Measurements from ENCODE around the gene CAPN10. TPM values are rescaled to one million over a fixed set of nuclear protein-coding genes. Genes with fewer than 3 reads are reported as not detected.

CAPN10 gene
- polyA plus RNA-seq, 1 experiment: 5.6 TPM

DNA sequence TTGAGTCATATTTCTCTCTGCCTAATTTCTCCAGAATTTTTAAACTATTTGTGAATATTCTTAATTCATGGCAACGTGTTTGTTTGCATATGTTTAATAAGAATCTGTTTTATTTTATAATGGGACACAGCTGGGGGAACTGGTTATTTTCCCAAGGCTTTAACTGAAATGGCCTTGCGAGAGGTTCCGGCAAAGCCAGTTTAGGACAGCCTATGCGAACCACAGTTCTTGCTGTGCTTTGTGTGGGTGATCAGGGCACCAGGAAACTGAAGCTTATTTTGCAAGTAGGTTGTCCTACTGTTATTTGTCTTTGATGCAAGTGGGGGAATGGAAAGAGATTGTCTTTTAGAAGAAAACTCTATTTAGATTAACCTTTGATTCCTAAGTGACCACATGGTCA lies 35.2 kb upstream of the CAPN10 start:
- no peak for DNase-seq (ENCODE audit: low read depth, low spot score)
- ChIA-PET CTCF (interaction anchor here (1.6 to 1.8 kb wide), 3 partner anchors 8 to 37 kb away, joined by 4 to 9 read pairs (median 6); no protein-coding TSS in a partner anchor), POLR2A (interaction anchor here (0.6 to 1.5 kb wide), 2 partner anchors 9 to 10 kb away, joined by 4 to 6 read pairs; no protein-coding TSS in a partner anchor)
- TF ChIP-seq, protein P1, sequence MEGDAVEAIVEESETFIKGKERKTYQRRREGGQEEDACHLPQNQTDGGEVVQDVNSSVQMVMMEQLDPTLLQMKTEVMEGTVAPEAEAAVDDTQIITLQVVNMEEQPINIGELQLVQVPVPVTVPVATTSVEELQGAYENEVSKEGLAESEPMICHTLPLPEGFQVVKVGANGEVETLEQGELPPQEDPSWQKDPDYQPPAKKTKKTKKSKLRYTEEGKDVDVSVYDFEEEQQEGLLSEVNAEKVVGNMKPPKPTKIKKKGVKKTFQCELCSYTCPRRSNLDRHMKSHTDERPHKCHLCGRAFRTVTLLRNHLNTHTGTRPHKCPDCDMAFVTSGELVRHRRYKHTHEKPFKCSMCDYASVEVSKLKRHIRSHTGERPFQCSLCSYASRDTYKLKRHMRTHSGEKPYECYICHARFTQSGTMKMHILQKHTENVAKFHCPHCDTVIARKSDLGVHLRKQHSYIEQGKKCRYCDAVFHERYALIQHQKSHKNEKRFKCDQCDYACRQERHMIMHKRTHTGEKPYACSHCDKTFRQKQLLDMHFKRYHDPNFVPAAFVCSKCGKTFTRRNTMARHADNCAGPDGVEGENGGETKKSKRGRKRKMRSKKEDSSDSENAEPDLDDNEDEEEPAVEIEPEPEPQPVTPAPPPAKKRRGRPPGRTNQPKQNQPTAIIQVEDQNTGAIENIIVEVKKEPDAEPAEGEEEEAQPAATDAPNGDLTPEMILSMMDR (IDR thresholded peaks at IDR 0.05; ENCODE audit: low read depth, low read length): no peak
- Histone ChIP-seq H3K27ac (ENCODE audit: low read depth, low read length) (no peak overlapping the region), H3K9me3 (ENCODE audit: control insufficient read depth, insufficient read depth, low read length) (peaks cover 4% of the 10 kb centered on the region; the same call in 1 of the 2 replicates), H3K4me3 (ENCODE audit: low read depth, low read length) (no peak overlapping the region), H3K27me3 (ENCODE audit: control insufficient read depth, insufficient read depth, low read length) (no peaks in the 10 kb centered on the region)

DNA sequence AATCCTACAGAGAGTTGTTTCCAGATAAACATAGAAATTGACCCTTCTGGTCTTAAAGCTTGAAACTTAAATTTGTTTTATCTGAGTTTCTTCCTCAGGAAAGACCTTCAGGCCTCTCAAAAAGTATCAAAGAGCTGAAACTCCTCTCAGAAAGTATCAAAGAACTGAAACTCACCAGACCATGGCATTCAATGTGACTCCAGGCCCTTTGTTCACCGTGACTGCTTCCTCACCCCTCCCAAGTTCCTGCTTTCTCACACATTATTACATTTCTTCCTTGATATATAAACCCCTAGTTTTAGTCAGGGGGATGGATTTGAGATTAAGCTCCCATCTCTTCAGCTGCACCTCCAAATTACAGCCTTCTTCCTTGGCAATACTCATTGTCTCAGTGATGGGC lies 34.7 kb upstream of the CAPN10 start:
- ChIA-PET POLR2A (interaction anchor here (0.6 to 1.5 kb wide), 2 partner anchors 9 kb away, joined by 4 to 6 read pairs; no protein-coding TSS in a partner anchor), CTCF (interaction anchor here (1.6 to 1.8 kb wide), 3 partner anchors 8 to 38 kb away, joined by 4 to 9 read pairs (median 6); no protein-coding TSS in a partner anchor)
- H3K4me3 ChIP-seq (ENCODE audit: low read depth, low read length): no peak overlapping the region
- H3K27me3 ChIP-seq (ENCODE audit: control insufficient read depth, insufficient read depth, low read length): no peaks in the 10 kb centered on the region
- DNase-seq (ENCODE audit: low read depth, low spot score): no peak
- H3K27ac ChIP-seq (ENCODE audit: low read depth, low read length): no peak overlapping the region
- peaks cover 4% of the 10 kb centered on the region; the same call in 1 of the 2 replicates for H3K9me3 ChIP-seq (ENCODE audit: control insufficient read depth, insufficient read depth, low read length)
- TF ChIP-seq, protein P1 (IDR thresholded peaks at IDR 0.05; ENCODE audit: low read depth, low read length): no peak

DNA sequence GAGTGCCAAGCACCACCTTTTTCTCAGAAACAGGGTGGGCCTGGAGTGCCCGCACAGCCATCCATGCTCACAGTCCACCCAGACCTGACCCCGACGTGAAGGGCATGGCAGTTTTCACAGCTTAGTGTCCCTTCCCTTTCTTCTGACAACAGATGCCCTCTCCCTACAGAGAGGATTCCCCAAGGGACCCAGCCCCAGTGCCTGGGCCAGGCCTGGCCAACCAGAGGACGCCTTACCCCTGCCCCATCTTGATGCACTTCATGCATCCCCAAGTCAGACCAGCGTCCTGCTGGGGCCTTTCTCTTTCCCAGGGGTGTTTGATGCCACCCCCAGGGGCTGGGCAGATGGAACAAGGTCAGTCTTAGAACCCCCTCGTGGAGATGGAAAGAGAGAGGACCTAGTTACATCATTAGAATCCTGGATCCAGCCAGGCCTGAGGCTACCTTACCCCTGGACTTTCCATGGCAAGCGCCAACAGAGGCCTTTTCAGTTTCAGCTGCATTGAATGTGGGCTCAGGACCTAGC lies 32.5 kb upstream of the CAPN10 start:
- Histone ChIP-seq H3K9me3 (ENCODE audit: control insufficient read depth, insufficient read depth, low read length) (peaks cover 4% of the 10 kb centered on the region), H3K27ac (ENCODE audit: low read depth, low read length) (no peak overlapping the region), H3K27me3 (ENCODE audit: control insufficient read depth, insufficient read depth, low read length) (no peaks in the 10 kb centered on the region), H3K4me3 (ENCODE audit: low read depth, low read length) (no peak overlapping the region)
- POLR2A ChIA-PET: no interaction called here
- CTCF ChIA-PET: interaction anchor here (1.0 to 1.1 kb wide), 2 partner anchors 12 to 40 kb away, joined by 3 to 4 read pairs; no protein-coding TSS in a partner anchor
- DNase-seq (ENCODE audit: low read depth, low spot score): no peak
- TF ChIP-seq, protein P1 (IDR thresholded peaks at IDR 0.05; ENCODE audit: low read depth, low read length): no peak

DNA sequence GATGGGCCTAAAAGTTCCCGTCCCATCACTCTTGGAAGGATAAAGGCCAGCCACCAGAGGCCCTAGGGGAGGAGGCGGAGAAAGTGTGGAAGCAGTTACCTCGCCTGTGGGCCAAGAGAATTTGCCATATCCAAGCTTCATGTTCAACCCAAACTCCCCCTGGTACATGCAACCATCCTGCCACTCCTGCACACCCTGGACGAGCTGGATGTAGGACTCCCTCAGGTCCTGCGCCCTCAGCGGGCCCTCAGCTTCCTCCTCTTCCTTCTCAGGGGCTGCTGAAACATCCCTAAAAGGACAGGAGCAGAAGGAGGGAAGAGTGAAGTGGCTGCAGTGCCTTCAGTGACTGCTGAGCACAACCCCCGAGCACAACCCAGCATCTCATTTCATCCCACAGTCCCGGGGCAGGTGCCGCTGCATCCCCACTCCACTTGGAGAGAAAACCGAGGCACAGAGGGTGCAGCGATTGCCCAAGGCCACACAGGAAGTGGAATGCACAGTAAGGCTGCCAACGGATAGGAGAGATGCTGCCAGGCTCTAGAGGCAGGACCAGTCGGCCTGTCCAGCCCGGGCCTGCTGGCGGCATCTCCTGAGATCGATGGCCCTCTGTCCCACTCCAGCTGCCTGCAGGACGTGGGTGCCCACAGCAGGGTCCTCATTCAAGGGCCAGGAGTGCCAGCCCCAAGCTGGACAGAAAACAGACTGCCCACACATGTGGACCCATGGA lies 31.6 kb upstream of the CAPN10 start:
- Histone ChIP-seq H3K27ac (ENCODE audit: low read depth, low read length) (no peak overlapping the region), H3K27me3 (ENCODE audit: control insufficient read depth, insufficient read depth, low read length) (no peaks in the 10 kb centered on the region), H3K4me3 (ENCODE audit: low read depth, low read length) (no peak overlapping the region), H3K9me3 (ENCODE audit: control insufficient read depth, insufficient read depth, low read length) (peaks cover 4% of the 10 kb centered on the region)
- ChIA-PET CTCF (interaction anchor here (0.6 kb wide), 1 partner anchor 82 kb away, joined by 3 read pairs; no protein-coding TSS in a partner anchor), POLR2A (no interaction called here)
- TF ChIP-seq, protein P1 (IDR thresholded peaks at IDR 0.05; ENCODE audit: low read depth, low read length): no peak
- no peak for DNase-seq (ENCODE audit: low read depth, low spot score)

Measured in AG04450 (cell line).